K562 (cell line): ENCODE data around the gene NINJ2. TPM values are rescaled to one million over a fixed set of nuclear protein-coding genes. Genes with fewer than 3 reads are reported as not detected.

Source experiments
- AFF1 ChIP-seq, 2 experiments: fragments of 450-650 bp; IDR thresholded peaks; 2 replicates each; pipeline ENCODE4 v1.6.1; 2018; ENCODE audit warnings: mild to moderate bottlenecking in 2 of 2, low read depth in 1 of 2; ENCODE audit not compliant: partially characterized antibody in 2 of 2
- MAX ChIP-seq: sonication (generic); formaldehyde crosslinking; IDR thresholded peaks from 2 replicates; pipeline ENCODE4 v1.9.0; 2022; ENCODE audit warnings: mild to moderate bottlenecking, missing genetic modification reagents
- MEIS2 ChIP-seq: fragments of 450-650 bp; IDR thresholded peaks from 2 replicates; pipeline ENCODE4 v1.6.1; 2014; ENCODE audit warnings: mild to moderate bottlenecking; ENCODE audit not compliant: partially characterized antibody
- NR4A1 ChIP-seq, 2 experiments: fragments of 250-450 bp in 1 of 2; fragments of 450-650 bp in 1 of 2; sonication (Bioruptor Pico) in 1 of 2; IDR thresholded peaks; 2 replicates each; pipeline versions ENCODE4 v1.4.0 to v1.6.1; 2016 to 2020; ENCODE audit warnings: mild to moderate bottlenecking in 2 of 2, missing compliant biosample characterization in 1 of 2, missing genetic modification characterization in 1 of 2, moderate library complexity in 1 of 2
- RBFOX2 ChIP-seq: fragments of 200-400 bp; formaldehyde crosslinking; IDR thresholded peaks from 2 replicates; pipeline ENCODE4 v1.6.1; 2017; ENCODE audit warnings: low read depth, mild to moderate bottlenecking, low read length, moderate library complexity
- ZBTB11 ChIP-seq, 3 experiments: fragments of 200-800 bp in 1 of 3; fragments of 250-450 bp in 1 of 3; fragments of 450-650 bp in 1 of 3; sonication (Bioruptor Pico) in 1 of 3; sonication (Bioruptor generic) in 1 of 3; formaldehyde crosslinking in 1 of 3; IDR thresholded peaks; 2 replicates each; pipeline versions ENCODE4 v1.6.1 to v1.8.0; 2016 to 2022; ENCODE audit warnings: mild to moderate bottlenecking in 2 of 3, missing genetic modification characterization in 2 of 3, missing compliant biosample characterization in 1 of 3, moderate library complexity in 1 of 3
- ZNF143 ChIP-seq: sonication (generic); formaldehyde crosslinking; IDR thresholded peaks from 2 replicates; pipeline ENCODE4 v1.9.0; 2022; ENCODE audit warnings: mild to moderate bottlenecking, missing genetic modification reagents
- ZZZ3 ChIP-seq: fragments of 450-650 bp; IDR thresholded peaks from 2 replicates; pipeline ENCODE4 v1.6.1; 2016; ENCODE audit warnings: antibody characterized with exemption, mild to moderate bottlenecking, moderate library complexity
- polyA plus RNA-seq, 8 experiments: library from polyadenylated mRNA; depleted of rRNA in 4 of 8; stranded (reverse) in 5 of 8; unstranded in 3 of 8; fragments of >200 nt; fragmentation: Nextera tagmentation in 2 of 8; fragmentation: Illumina TruSeq in 1 of 8; extraction: Ambion mirVana in 2 of 8; extraction: Trizol in 1 of 8; gene quantifications; 2 replicates each; pipeline versions ENCODE4 v1.2.1 to v1.2.3, GENCODE V29; 2011 to 2014; ENCODE audit warnings: inconsistent platforms in 1 of 8, missing spikeins in 1 of 8
- total RNA-seq, 7 experiments: library from RNA; depleted of rRNA in 6 of 7; stranded (reverse); fragments of >200 nt in 6 of 7; fragmentation: Illumina TruSeq in 2 of 7; extraction: Trizol in 2 of 7; gene quantifications; 2 replicates each; pipeline versions ENCODE4 v1.2.1 to v1.2.3, GENCODE V29; 2011 to 2021; ENCODE audit warnings: low replicate concordance in 1 of 7

Gene NINJ2
- total and polyA plus RNA-seq, 9 of the 15 experiments (the other 6 are each of a cell fraction or from before 2014, with no cell fraction given), result 2.6 to 16.0 (median 4.5) TPM

- TF ChIP-seq NR4A1 (CRISPR knock-in tag; IDR thresholded peaks at IDR 0.05) (no peak), NR4A1 (tag; IDR thresholded peaks at IDR 0.05) (no peak), ZZZ3 (no peak), AFF1 (IDR thresholded peaks at IDR 0.05; ENCODE audit: low read depth in 1 of 2, partially characterized antibody in 2 of 2) (no peak), RBFOX2 (no peak), ZNF143 (no peak), MEIS2 (no peak), ZBTB11 (CRISPR knock-in tag; IDR thresholded peaks at IDR 0.05) (no peak), MAX (CRISPR knock-in tag) (no peak)
Measured at GRCh38 chr12:527241-527640, 136.0 kb downstream of the NINJ2 start (continued).
